A172 (cell line): ENCODE data around the gene BAZ1B. TPM values are rescaled to one million over a fixed set of nuclear protein-coding genes. Genes with fewer than 3 reads are reported as not detected.
"Not testable (repeated sequence)": the region's sequence is repeated elsewhere in the genome, so short reads cannot be mapped to it uniquely, and the experiment has no call there.

Experiments used
- DNase-seq: peaks from one replicate; pipeline ENCODE4 v3.0.0-alpha.2; 2015; ENCODE audit warnings: low spot score
- total RNA-seq: library from RNA; depleted of rRNA; stranded (reverse); fragments of >200 nt; shearing (Covaris generic); gene quantifications from 2 replicates; pipeline ENCODE4 v1.2.3, GENCODE V29; 2014

The BAZ1B gene
- total RNA-seq, 1 experiment from 2014 or later = 148 TPM

GRCh38 chr7:73429215-73429614 lies 92.9 kb downstream of the BAZ1B start:
- no peak for DNase-seq

GRCh38 chr7:73427902-73428787 lies 93.9 kb downstream of the BAZ1B start:
- no peak for DNase-seq

GRCh38 chr7:73426016-73426415 lies 96.1 kb downstream of the BAZ1B start:
- no peak for DNase-seq

- DNase-seq = no peak
These were observed 96.6 kb downstream of the BAZ1B start for GRCh38 chr7:73425356-73425983.

- no peak for DNase-seq
These were observed 97.6 kb downstream of the BAZ1B start for GRCh38 chr7:73424489-73424885.

- no peak for DNase-seq
These were observed 98.3 kb downstream of the BAZ1B start for GRCh38 chr7:73423519-73424488.

DNA sequence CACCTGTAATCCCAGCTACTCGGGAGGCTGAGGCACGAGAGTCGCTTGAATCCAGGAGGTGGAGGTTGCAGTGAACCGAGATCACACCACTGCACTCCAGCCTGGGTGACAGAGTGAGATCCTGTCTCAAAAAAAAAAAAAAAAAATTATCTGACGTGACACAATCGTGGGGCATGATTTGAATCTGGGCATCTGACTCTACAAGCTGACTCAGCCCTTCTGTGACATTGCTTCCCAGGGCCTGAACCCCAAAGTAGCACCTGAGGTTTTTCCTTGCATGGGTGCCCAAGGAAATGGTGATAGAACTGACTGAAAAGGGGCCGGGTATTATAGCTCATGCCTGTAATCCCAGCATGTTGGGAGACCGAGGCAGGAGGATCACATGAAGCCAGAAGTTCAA lies 101.5 kb downstream of the BAZ1B start:
- DNase-seq = not testable (repeated sequence)

- DNase-seq = peak; percentile 52
These were observed 102.1 kb downstream of the BAZ1B start for GRCh38 chr7:73420016-73420415.

DNA sequence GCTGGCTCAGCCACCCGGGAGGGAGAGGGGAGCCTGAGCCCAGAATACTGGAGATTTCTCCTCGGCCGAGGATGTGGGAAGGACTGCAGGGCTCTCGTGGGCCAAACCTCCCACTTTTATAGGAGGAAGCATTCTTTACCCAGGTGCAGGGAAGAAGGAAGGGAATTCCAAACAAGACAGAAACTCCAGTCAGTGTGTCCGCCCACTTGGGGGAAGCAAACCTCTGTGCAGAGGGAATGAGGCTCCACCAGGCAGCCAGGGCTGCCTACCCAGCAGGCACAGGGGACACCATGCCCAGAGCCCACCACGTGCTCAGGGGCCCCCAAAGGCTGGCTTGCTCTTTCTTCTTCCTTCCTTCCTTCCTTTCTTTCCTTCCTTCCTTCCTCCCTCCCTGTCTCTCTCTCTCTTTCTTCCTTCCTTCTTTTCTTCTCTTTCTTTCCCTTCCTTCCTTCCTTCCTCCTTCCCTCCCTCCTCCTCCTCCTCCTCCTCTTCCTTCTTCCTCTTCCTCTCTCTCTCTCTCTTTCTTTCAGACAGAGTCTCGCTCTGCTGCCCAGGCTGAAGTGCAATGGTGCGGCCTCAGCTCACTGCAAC lies 103.9 kb downstream of the BAZ1B start:
- DNase-seq = no peak

DNA sequence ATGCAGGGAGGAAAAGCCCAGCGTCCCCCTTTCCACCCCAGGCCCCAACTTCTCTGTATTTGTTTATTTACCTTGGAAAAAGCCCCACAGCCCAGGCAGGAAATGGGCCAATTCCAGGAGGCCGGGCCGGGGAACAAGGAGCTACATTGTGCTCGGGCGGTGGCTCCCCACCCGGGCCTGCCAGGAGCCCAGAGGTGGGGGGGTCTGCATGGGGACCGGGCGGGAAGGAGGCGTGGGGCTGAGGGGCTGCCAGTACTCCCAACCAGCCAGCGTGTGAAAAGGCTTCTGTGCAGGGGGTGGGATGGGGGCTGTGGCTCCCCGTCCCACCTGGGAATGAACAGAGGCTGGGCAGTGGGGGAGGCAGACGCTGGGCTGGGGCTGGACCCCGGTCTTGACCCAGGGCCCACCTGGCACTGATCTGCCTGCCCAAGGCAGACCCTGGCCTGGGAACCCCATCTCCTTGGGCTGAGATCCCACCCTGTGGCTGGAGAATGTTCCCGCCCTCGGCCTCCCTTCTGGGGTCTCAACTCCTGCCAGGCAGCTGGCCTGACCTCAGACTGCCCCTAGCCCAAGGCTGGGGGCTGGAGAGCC lies 111.5 kb downstream of the BAZ1B start:
- DNase-seq = peak; percentile 35

DNA sequence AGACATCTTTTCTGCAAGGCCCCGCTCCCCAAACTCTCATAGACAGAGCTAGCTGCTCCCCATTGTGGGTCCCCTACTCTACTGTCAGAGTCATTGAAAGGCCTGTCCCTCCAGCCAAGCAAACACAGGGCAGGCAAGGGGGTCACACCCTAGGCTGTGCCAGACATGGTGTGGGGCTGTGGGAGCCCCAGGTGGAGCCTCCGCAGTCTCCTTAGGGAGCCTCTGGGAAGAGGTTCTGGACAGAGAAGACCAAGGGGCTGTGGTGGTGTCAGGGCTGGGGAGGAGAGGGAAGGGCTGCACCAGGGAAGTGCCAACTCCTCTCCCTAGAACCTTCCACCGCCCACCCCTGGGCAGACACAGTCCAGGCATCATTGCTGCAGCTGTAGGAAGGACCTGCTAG lies 117.2 kb downstream of the BAZ1B start:
- not testable (repeated sequence) for DNase-seq

- not testable (repeated sequence) for DNase-seq
These were observed 122.7 kb downstream of the BAZ1B start for GRCh38 chr7:73399185-73400050.

DNA sequence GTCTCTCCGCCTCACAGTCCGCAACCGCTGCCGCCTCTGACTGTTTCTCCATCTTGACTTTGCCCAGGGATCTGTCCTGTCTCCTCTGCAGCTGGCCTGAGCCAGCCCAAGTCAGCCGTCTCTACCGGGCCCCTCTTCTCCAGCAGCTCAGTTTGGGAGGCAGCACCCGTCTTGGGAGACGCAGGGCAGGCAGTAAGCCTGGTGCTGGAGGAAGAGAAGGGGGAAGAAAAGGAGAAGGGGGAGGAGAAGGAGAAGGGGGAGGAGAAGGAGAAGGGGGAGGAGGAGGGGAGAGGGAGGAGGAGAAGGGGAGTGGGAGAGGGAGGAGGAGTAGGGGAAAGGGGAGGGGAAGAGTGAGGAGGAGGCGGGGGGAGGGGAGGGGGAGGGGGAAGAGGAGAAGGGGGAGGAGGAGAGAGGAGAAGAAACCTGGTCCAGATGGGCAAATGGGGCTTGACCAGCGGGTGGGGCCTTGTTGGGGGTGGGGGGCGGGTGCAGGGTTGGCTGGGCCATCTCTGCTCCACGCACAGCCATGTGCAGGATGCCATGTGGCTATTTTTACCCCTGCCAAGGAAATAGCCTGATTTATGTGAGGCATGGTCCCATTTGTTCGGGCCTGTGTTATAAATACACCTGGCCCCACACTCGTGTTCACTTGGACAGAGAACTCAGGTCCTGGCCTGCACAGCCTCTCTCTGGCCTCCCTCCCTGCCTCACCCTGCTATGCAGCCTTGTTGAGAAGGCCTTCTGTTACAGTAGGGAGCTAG lies 124.4 kb downstream of the BAZ1B start:
- DNase-seq = no peak

DNA sequence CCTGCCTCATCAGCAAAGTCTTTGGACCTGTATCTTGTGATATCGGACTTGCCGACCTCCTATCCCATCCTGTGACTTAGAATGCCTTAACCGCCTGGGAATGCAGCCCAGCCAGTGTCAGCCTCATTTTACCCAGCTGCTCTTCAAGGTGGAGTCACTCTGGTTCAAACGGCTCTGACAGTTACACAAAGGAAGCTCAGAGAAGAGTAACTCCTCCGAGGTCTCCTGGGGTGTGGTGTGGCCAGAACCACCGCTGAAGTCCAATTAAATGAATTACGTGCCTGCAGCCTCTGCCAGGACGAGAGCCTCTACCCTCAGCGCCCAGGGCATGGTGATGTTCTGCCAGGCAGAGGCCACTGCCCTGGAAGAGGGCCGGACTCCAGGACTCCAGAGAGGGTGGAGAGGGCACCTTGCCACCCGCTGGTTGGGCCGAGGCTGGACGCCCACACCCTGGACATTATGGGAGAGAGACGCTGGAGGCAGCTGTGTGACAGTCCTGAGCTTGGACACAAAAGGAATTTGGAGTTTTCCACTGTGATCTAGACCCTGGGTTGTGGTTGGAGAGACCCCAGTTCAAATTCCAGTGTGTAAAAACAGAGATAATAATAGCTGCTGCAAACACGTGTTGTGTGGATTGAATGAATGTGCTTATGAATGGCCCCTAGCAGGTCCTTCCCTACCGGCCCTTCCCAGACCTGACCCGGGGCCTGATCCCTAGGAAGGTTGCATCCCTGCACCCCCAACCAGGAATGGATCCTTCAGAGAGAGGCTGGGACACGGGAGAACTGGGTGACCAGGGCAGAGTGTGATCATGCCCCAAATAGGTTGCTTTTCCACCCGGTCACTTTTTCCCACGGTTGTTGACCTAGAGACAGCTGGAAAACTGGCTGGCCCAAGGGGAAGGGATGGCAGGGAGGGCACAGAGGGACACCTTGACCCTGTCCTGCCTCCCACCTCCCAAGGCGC lies 126.3 kb downstream of the BAZ1B start:
- DNase-seq = no peak

- DNase-seq = peak; percentile 30
These were observed 127.7 kb downstream of the BAZ1B start for GRCh38 chr7:73394422-73394821.

GRCh38 chr7:73391396-73391795 lies 130.7 kb downstream of the BAZ1B start:
- no peak for DNase-seq
